OCI-LY1 (cell line): ENCODE data around the gene ELFN1.

Experiments used
- H2AFZ ChIP-seq: fragments of 200-600 bp; sonication (generic), shearing (Covaris generic); 2 replicates; pipeline ENCODE4 v1.6.0; 2014; ENCODE audit warnings: antibody characterized with exemption, mild to moderate bottlenecking, low read length
- H3F3A ChIP-seq: fragments of 200-600 bp; sonication (generic), shearing (Covaris generic); 2 replicates; pipeline ENCODE4 v1.6.0; 2014; ENCODE audit warnings: mild to moderate bottlenecking, antibody characterized with exemption, low read length, moderate library complexity; ENCODE audit not compliant: insufficient read depth
- H3K27ac ChIP-seq: fragments of 200-600 bp; sonication (generic); 2 replicates; pipeline ENCODE4 v1.5.1; 2014; ENCODE audit warnings: low read length, mixed run types, mild to moderate bottlenecking, low read depth; ENCODE audit not compliant: poor library complexity, severe bottlenecking
- H3K27me3 ChIP-seq: fragments of 200-600 bp; sonication (generic); 2 replicates; pipeline ENCODE4 v1.6.0; 2014; ENCODE audit warnings: antibody characterized with exemption, mild to moderate bottlenecking, low read length, moderate library complexity; ENCODE audit not compliant: insufficient read depth
- H3K36me3 ChIP-seq: fragments of 200-600 bp; sonication (generic); 2 replicates; pipeline ENCODE4 v1.6.1; 2014; ENCODE audit warnings: mild to moderate bottlenecking, antibody characterized with exemption, low read length, moderate library complexity, mixed read lengths; ENCODE audit not compliant: insufficient read depth
- H3K4me1 ChIP-seq: fragments of 200-600 bp; sonication (generic); 2 replicates; pipeline ENCODE4 v1.5.1; 2014; ENCODE audit warnings: mild to moderate bottlenecking, low read length, moderate library complexity; ENCODE audit not compliant: insufficient read depth, severe bottlenecking
- H3K4me2 ChIP-seq: fragments of 200-600 bp; sonication (generic), shearing (Covaris generic); 2 replicates; pipeline ENCODE4 v1.6.1; 2014; ENCODE audit warnings: low read length
- H3K4me3 ChIP-seq: fragments of 200-600 bp; sonication (generic); 2 replicates; pipeline ENCODE4 v1.5.1; 2014; ENCODE audit warnings: low read length, low read depth, mild to moderate bottlenecking, mixed read lengths; ENCODE audit not compliant: poor library complexity, severe bottlenecking
- H3K79me2 ChIP-seq: fragments of 200-600 bp; shearing (Covaris generic); 2 replicates; pipeline ENCODE4 v1.6.1; 2016; ENCODE audit warnings: mixed run types, low read length, mixed read lengths; ENCODE audit not compliant: insufficient read depth
- H3K9ac ChIP-seq: fragments of 200-600 bp; sonication (generic), shearing (Covaris generic); 2 replicates; pipeline ENCODE4 v1.6.1; 2014; ENCODE audit warnings: mild to moderate bottlenecking, low read length, mixed read lengths
- H3K9me2 ChIP-seq: fragments of 200-600 bp; sonication (generic), shearing (Covaris generic); 2 replicates; pipeline ENCODE4 v1.6.1; 2014; ENCODE audit warnings: low read depth, mild to moderate bottlenecking, low read length, mixed read lengths
- H3K9me3 ChIP-seq: fragments of 200-600 bp; shearing (Covaris generic); 2 replicates; pipeline ENCODE4 v1.6.1; 2014; ENCODE audit warnings: low read length, mixed read lengths
- H4K20me1 ChIP-seq: fragments of 200-600 bp; sonication (generic), shearing (Covaris generic); 2 replicates; pipeline ENCODE4 v1.6.0; 2016; ENCODE audit warnings: mild to moderate bottlenecking, low read length; ENCODE audit not compliant: insufficient read depth
- CTCF ChIP-seq: fragments of 200-600 bp; sonication (generic), shearing (Covaris generic); IDR thresholded peaks from 2 replicates; pipeline ENCODE4 v1.5.1; 2017; ENCODE audit warnings: mild to moderate bottlenecking, antibody characterized with exemption, low read length, moderate library complexity, mixed read lengths
- EZH2 ChIP-seq: fragments of 200-600 bp; sonication (generic), shearing (Covaris generic); IDR thresholded peaks from 2 replicates; pipeline ENCODE4 v1.8.0; 2017; ENCODE audit warnings: borderline replicate concordance, mixed run types, mild to moderate bottlenecking, antibody characterized with exemption, low read length, moderate library complexity, mixed read lengths

ELFN1 gene

GRCh38 chr7:1678081-1678543 lies 8.0 kb downstream of the ELFN1 start:
- Histone ChIP-seq H3K27me3 (peaks cover 17% of the 10 kb centered on the region), H2AFZ (no peak overlapping the region), H4K20me1 (no peaks in the 10 kb centered on the region), H3K9me3 (peaks cover 11% of the 10 kb centered on the region), H3F3A (no peaks in the 10 kb centered on the region), H3K4me3 (no peak overlapping the region), H3K27ac (no peak overlapping the region), H3K4me2 (no peak overlapping the region), H3K9me2 (no peaks in the 10 kb centered on the region), H3K36me3 (no peaks in the 10 kb centered on the region; the same call in 1 of the 2 replicates), H3K9ac (no peak overlapping the region), H3K4me1 (no peaks in the 10 kb centered on the region), H3K79me2 (no peaks in the 10 kb centered on the region)
- TF ChIP-seq EZH2 = no peak

- TF ChIP-seq EZH2 (no peak), CTCF (no peak)
- no peaks in the 10 kb centered on the region for H3K4me1 ChIP-seq
- peaks cover 4% of the 10 kb centered on the region; the same call in 1 of the 2 replicates for H3K36me3 ChIP-seq
- no peak overlapping the region for H3K4me2 ChIP-seq
- no peak overlapping the region for H3K4me3 ChIP-seq
- H4K20me1 ChIP-seq = no peaks in the 10 kb centered on the region
- peaks cover 18% of the 10 kb centered on the region for H3K9me3 ChIP-seq
- no peak overlapping the region for H3K27ac ChIP-seq
- peaks cover 17% of the 10 kb centered on the region for H3K27me3 ChIP-seq
- no peaks in the 10 kb centered on the region for H3F3A ChIP-seq
- H3K79me2 ChIP-seq = no peaks in the 10 kb centered on the region
- H2AFZ ChIP-seq = no peak overlapping the region
- no peak overlapping the region for H3K9ac ChIP-seq
- H3K9me2 ChIP-seq = no peaks in the 10 kb centered on the region
Measured at GRCh38 chr7:1678571-1679325, 8.7 kb downstream of the ELFN1 start.

- Histone ChIP-seq H3K4me3 (no peak overlapping the region), H3K9ac (no peak overlapping the region), H3K27ac (no peak overlapping the region), H3K36me3 (peaks cover 4% of the 10 kb centered on the region; the same call in 1 of the 2 replicates), H3K79me2 (no peaks in the 10 kb centered on the region), H3K27me3 (peaks cover 17% of the 10 kb centered on the region), H3K4me2 (no peak overlapping the region), H3K9me2 (no peaks in the 10 kb centered on the region), H3K9me3 (peaks cover 20% of the 10 kb centered on the region), H3F3A (no peaks in the 10 kb centered on the region), H4K20me1 (no peaks in the 10 kb centered on the region), H2AFZ (no peak overlapping the region), H3K4me1 (no peaks in the 10 kb centered on the region)
- TF ChIP-seq CTCF (no peak), EZH2 (no peak)
Measured at GRCh38 chr7:1679326-1679965, 9.4 kb downstream of the ELFN1 start.
